Astrocyte of the hippocampus (primary cell): ENCODE results near the gene PARD3.

Experiments
- DNase-seq: peaks from one replicate; pipeline ENCODE4 v3.0.0; 2011; ENCODE audit warnings: low read depth, low spot score

Gene PARD3

GRCh38 chr10:34504534-34504933 is 310.6 kb downstream of the PARD3 start:
- DNase-seq = peak; percentile 79

GRCh38 chr10:34503704-34504103 is 311.4 kb downstream of the PARD3 start:
- DNase-seq = no peak

GRCh38 chr10:34499612-34500279 is 315.4 kb downstream of the PARD3 start:
- no peak for DNase-seq

GRCh38 chr10:34498821-34499220 is 316.3 kb downstream of the PARD3 start:
- DNase-seq = no peak

GRCh38 chr10:34495938-34496337 is 319.2 kb downstream of the PARD3 start:
- no peak for DNase-seq

GRCh38 chr10:34494012-34494411 is 321.1 kb downstream of the PARD3 start:
- no peak for DNase-seq

- DNase-seq = no peak
Observed at GRCh38 chr10:34492081-34492480, 323.0 kb downstream of the PARD3 start.

- peak; percentile 40 for DNase-seq
Observed at GRCh38 chr10:34491678-34492077, 323.4 kb downstream of the PARD3 start.

GRCh38 chr10:34489973-34490745 is 324.9 kb downstream of the PARD3 start:
- DNase-seq = peak; percentile 70

GRCh38 chr10:34489411-34489810 is 325.7 kb downstream of the PARD3 start:
- no peak for DNase-seq

GRCh38 chr10:34488476-34489130 is 326.5 kb downstream of the PARD3 start:
- DNase-seq = no peak

- DNase-seq = no peak
Observed at GRCh38 chr10:34486008-34486407, 329.1 kb downstream of the PARD3 start.

GRCh38 chr10:34484164-34484563 is 330.9 kb downstream of the PARD3 start:
- DNase-seq = no peak

GRCh38 chr10:34480345-34480744 is 334.8 kb downstream of the PARD3 start:
- no peak for DNase-seq

GRCh38 chr10:34479520-34480179 is 335.4 kb downstream of the PARD3 start:
- no peak for DNase-seq

GRCh38 chr10:34477249-34477648 is 337.8 kb downstream of the PARD3 start:
- no peak for DNase-seq

- DNase-seq = no peak
Observed at GRCh38 chr10:34476608-34477007, 338.5 kb downstream of the PARD3 start.

- DNase-seq = no peak
Observed at GRCh38 chr10:34475786-34476185, 339.3 kb downstream of the PARD3 start.

- DNase-seq = no peak
Observed at GRCh38 chr10:34475274-34475646, 339.8 kb downstream of the PARD3 start.

- no peak for DNase-seq
Observed at GRCh38 chr10:34474555-34475273, 340.4 kb downstream of the PARD3 start.

- DNase-seq = no peak
Observed at GRCh38 chr10:34474009-34474376, 341.1 kb downstream of the PARD3 start.
